RWPE2 (cell line): ENCODE data around the gene DRD1.

Experiments used
- ATAC-seq: fragments of 200-7000 bp; cut with Tn5 transposase; 3 replicates; pipeline ENCODE4 v1.9.1; 2021; ENCODE audit warnings: low read depth
- DNase-seq: peaks from one replicate; pipeline ENCODE4 v3.0.0-alpha.2; 2020; ENCODE audit warnings: low spot score
- H3K27ac ChIP-seq: fragments of 450-650 bp; 2 replicates; pipeline ENCODE4 v1.5.1; 2017; ENCODE audit warnings: mild to moderate bottlenecking; ENCODE audit not compliant: poor library complexity, severe bottlenecking
- H3K27me3 ChIP-seq: fragments of 250-450 bp; sonication (Bioruptor Pico); 2 replicates; pipeline ENCODE4 v1.5.1; 2021; ENCODE audit warnings: mild to moderate bottlenecking, moderate library complexity; ENCODE audit not compliant: insufficient read depth, poor library complexity, severe bottlenecking
- H3K36me3 ChIP-seq: fragments of 250-450 bp; sonication (Bioruptor Pico); 2 replicates; pipeline ENCODE4 v1.5.1; 2020; ENCODE audit warnings: low read depth, mild to moderate bottlenecking, moderate library complexity
- H3K4me1 ChIP-seq: fragments of 250-450 bp; sonication (Bioruptor Pico); 2 replicates; pipeline ENCODE4 v1.5.1; 2021; ENCODE audit warnings: mild to moderate bottlenecking, moderate library complexity; ENCODE audit not compliant: insufficient read depth, poor library complexity, severe bottlenecking
- H3K4me3 ChIP-seq: fragments of 250-450 bp; sonication (Bioruptor Pico); 2 replicates; pipeline ENCODE4 v1.5.1; 2021; ENCODE audit warnings: mild to moderate bottlenecking, moderate library complexity; ENCODE audit not compliant: severe bottlenecking
- H3K9me3 ChIP-seq: fragments of 250-450 bp; sonication (Bioruptor Pico); 2 replicates; pipeline ENCODE4 v1.5.1; 2021; ENCODE audit warnings: mild to moderate bottlenecking, moderate library complexity; ENCODE audit not compliant: severe bottlenecking
- CTCF ChIP-seq: fragments of 450-650 bp; IDR thresholded peaks from one replicate; pipeline ENCODE4 v1.5.1; 2017; ENCODE audit warnings: mild to moderate bottlenecking, moderate library complexity; ENCODE audit not compliant: poor library complexity, severe bottlenecking

The DRD1 gene

GRCh38 chr5:175392236-175392635 is 51.7 kb downstream of the DRD1 start:
- Histone ChIP-seq H3K36me3 (no peaks in the 10 kb centered on the region), H3K9me3 (no peaks in the 10 kb centered on the region), H3K27me3 (no peaks in the 10 kb centered on the region), H3K4me3 (no peak overlapping the region), H3K4me1 (no peaks in the 10 kb centered on the region), H3K27ac (no peak overlapping the region)
- peak; percentile 12; the same call in 1 of the 3 replicates for ATAC-seq
- TF ChIP-seq CTCF, result no peak
- no peak for DNase-seq

GRCh38 chr5:175390352-175391083 is 53.5 kb downstream of the DRD1 start:
- DNase-seq (no peak), ATAC-seq (no peak)
- Histone ChIP-seq H3K27ac (no peak overlapping the region), H3K27me3 (no peaks in the 10 kb centered on the region), H3K9me3 (no peaks in the 10 kb centered on the region), H3K36me3 (no peaks in the 10 kb centered on the region), H3K4me1 (no peaks in the 10 kb centered on the region), H3K4me3 (no peak overlapping the region)
- no peak for TF ChIP-seq CTCF
